ENCODE measurements around the gene PPP2R3C.

Gene PPP2R3C

DNA sequence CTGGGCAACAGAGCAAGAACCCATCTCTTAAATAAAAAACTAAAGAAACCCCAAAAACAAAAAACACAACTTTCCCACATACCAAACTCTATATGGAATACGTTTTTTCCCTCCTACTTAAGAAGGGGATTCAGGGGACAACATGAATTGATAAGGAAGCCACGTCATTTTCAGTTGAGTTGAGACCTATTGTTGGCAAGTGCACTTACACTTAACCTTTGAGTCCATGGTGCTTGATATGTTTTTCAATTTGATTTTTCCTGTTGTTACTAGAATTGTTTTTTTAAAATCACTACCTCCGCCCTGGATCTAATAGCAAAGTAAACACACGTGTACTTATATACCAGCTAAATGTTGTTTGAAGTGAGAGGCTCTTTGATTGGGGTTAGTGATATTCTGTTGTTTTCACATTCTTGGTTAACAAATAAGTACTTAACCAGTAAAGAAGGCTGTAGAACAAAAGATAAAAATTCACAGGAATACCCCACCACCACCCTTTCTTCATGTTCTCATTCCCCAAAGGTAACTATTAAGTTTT is 73.7 kb downstream of the PPP2R3C start:
- peak overlapping the region; percentile 96 for H3K4me3 Mint-ChIP-seq
- no peak for DNase-seq
- H3K4me1 Mint-ChIP-seq = peaks cover 22% of the 10 kb centered on the region
- peaks cover under 1% of the 10 kb centered on the region for H3K27me3 Mint-ChIP-seq (ENCODE audit: low read depth, poor library complexity)
- H3K27ac Mint-ChIP-seq = no peak overlapping the region
- no peaks in the 10 kb centered on the region for H3K9me3 Mint-ChIP-seq
- TF ChIP-seq, protein P1, sequence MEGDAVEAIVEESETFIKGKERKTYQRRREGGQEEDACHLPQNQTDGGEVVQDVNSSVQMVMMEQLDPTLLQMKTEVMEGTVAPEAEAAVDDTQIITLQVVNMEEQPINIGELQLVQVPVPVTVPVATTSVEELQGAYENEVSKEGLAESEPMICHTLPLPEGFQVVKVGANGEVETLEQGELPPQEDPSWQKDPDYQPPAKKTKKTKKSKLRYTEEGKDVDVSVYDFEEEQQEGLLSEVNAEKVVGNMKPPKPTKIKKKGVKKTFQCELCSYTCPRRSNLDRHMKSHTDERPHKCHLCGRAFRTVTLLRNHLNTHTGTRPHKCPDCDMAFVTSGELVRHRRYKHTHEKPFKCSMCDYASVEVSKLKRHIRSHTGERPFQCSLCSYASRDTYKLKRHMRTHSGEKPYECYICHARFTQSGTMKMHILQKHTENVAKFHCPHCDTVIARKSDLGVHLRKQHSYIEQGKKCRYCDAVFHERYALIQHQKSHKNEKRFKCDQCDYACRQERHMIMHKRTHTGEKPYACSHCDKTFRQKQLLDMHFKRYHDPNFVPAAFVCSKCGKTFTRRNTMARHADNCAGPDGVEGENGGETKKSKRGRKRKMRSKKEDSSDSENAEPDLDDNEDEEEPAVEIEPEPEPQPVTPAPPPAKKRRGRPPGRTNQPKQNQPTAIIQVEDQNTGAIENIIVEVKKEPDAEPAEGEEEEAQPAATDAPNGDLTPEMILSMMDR (IDR thresholded peaks at IDR 0.05) = no peak
- peaks cover 9% of the 10 kb centered on the region for H3K36me3 Mint-ChIP-seq (ENCODE audit: low read depth)

DNA sequence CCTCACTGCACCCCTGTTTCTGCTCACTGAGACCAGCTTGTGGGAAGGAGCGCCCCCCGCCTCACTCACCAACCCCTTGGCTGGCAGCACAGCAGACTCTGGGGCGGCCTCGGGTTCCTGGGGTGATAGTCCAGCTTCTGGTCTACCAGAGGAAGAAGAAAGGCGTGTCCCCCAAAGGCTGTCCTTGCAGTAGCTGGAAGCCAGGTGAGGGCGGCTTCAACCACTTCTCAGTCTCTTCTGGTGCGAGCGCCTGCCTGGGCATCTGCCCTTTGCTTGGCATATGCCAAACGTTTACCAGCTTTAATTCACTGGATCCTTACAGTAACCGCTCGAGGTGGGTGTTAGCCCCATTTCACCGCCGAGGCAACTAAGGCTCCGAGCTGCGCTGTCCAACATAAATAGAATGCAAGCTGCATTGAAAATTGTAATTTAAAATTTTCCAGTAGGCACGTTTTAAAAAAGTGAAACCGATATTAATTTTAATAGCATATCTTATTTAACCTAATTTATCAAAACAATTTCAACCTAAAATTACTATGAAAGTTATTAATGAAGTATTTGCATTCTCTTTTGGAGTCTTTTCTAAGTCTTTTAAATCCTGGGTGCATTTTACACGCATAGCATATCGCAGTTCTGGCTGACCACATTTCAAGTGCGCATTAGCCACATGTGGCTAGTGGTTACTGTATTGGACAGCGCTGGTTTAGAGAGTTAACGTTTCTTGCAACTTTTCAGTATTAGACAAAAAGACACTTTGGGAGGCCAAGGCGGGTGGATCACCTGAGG is 74.8 kb downstream of the PPP2R3C start:
- peaks cover 3% of the 10 kb centered on the region for H3K27me3 Mint-ChIP-seq (ENCODE audit: low read depth, poor library complexity)
- H3K9me3 Mint-ChIP-seq = no peaks in the 10 kb centered on the region
- DNase-seq = no peak
- TF ChIP-seq, protein P1 (IDR thresholded peaks at IDR 0.05) = no peak
- peaks cover 6% of the 10 kb centered on the region for H3K36me3 Mint-ChIP-seq (ENCODE audit: low read depth)
- H3K4me3 Mint-ChIP-seq = peak overlapping the region; percentile 96
- H3K27ac Mint-ChIP-seq = peak overlapping the region; percentile 66
- peaks cover 22% of the 10 kb centered on the region for H3K4me1 Mint-ChIP-seq

DNA sequence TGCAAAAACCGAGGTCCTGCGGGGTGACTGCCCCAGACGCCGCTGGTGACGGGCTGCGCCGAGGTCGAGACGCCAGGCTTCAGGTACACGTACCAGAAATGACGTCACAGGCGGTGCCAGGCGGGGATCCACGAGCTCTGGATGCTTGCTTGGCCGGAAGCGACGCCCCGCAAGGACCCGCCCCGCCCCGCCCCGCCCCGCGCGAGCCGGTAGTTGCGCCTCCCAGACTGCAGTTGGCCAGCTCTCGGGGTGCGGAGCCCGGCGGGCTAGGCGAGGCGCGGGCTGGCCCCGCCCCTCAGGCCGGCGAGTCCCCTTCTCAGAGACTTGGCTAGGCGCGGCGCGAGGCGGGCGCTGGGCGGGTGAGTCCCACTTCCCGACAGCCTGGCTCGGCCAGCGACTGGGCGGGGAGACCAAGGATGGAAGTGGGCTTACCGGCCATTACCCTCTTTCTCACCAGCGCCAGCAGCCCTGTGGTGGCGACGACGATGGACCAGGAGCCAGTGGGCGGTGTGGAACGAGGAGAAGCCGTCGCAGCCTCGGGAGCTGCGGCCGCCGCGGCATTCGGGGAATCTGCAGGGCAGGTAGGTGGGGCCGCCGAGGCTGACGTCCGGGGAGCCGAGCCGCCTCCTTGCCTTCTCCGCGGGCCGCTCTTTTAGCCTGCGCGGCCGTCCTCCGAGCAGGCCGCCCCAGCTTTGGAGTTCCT is 75.6 kb downstream of the PPP2R3C start, which contains the start of gene FAM177A1:
Gene FAM177A1, plus strand, starts transcription at position 225 of the 703 bp plus-strand sequence. Its CDS starts 192 bp downstream, at position 417.
- TF ChIP-seq, protein P1 (IDR thresholded peaks at IDR 0.05) = no peak
- peak within 1 kb of the TSS; percentile 98 for H3K27ac Mint-ChIP-seq
- DNase-seq = peak; percentile 97
- H3K4me3 Mint-ChIP-seq = peak within 1 kb of the TSS; percentile 96
- peaks cover 22% of the 10 kb centered on the region for H3K4me1 Mint-ChIP-seq
- peaks cover 3% of the 10 kb centered on the region for H3K27me3 Mint-ChIP-seq (ENCODE audit: low read depth, poor library complexity)
- H3K9me3 Mint-ChIP-seq = no peaks in the 10 kb centered on the region
- peaks cover 6% of the 10 kb centered on the region for H3K36me3 Mint-ChIP-seq (ENCODE audit: low read depth)

DNA sequence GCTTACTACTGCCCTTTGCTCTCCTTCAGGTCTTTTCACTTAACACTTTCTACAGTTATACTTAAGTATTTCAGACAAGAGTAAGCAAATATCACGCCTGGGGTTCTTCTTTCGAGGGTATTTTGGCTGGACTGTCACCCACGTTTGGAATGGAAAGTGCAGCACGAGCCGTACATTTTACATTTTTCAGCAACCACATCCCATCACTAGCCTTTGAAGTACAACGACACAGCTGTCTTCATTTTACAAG is 76.1 kb downstream of the PPP2R3C start:
- DNase-seq = no peak
- no peaks in the 10 kb centered on the region for H3K9me3 Mint-ChIP-seq
- H3K36me3 Mint-ChIP-seq (ENCODE audit: low read depth) = peaks cover 5% of the 10 kb centered on the region
- TF ChIP-seq, protein P1 (IDR thresholded peaks at IDR 0.05) = no peak
- H3K27me3 Mint-ChIP-seq (ENCODE audit: low read depth, poor library complexity) = peaks cover 3% of the 10 kb centered on the region
- peaks cover 22% of the 10 kb centered on the region for H3K4me1 Mint-ChIP-seq
- peak overlapping the region; percentile 98 for H3K27ac Mint-ChIP-seq
- peak overlapping the region; percentile 96 for H3K4me3 Mint-ChIP-seq

DNA sequence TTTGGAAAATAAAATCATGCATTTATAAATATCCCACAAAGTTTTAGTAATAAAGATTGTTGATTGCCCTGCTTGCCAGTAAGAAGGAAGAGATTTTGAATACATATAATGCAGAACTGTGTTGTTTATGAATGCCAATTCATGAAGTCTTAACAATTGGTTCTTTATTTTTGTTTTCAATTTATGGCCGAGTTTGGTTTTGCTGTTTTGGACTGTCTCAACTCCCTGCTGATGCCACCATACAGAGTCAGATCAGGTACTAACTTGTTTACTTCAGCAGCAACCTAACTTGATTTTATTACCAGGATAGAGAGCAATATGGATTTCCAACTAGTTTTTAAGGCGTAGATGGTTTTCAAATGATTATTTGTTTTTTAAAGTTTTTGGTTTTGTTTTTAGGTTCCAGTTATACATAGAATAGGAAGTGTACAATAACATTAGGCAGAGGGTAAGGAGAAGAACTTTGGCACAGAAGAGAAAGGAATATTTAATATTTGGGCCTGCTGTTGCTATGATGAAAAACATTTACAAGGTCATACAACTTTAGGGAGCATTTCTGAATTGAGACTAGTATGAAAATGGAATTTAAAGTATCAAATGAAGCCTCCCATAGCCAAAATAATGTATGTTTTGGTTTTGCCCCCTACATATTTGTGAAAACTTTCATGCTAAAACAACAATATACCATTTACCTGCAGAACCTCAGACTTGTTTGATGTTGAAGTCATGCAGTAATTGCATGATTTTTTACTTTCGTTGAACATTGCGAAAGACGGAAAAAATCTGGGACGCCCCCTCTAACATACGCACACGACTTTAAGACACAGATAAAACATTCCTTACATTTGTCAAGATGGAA is 76.6 kb downstream of the PPP2R3C start:
- Mint-ChIP-seq H3K4me1 (peaks cover 22% of the 10 kb centered on the region), H3K4me3 (peak overlapping the region; percentile 96), H3K9me3 (no peaks in the 10 kb centered on the region), H3K27me3 (ENCODE audit: low read depth, poor library complexity) (peaks cover 3% of the 10 kb centered on the region), H3K27ac (peak overlapping the region; percentile 98), H3K36me3 (ENCODE audit: low read depth) (no peaks in the 10 kb centered on the region)
- DNase-seq = no peak
- TF ChIP-seq, protein P1 (IDR thresholded peaks at IDR 0.05) = no peak
